DLD1 (cell line): ENCODE results near the gene AMBRA1.

Source experiments
- in situ Hi-C: cut with HindIII; loops from 2 replicates; pipeline ENCODE4 v1.10.0; 2017; ENCODE audit warnings: low sequenced_read_pairs

AMBRA1 gene

DNA sequence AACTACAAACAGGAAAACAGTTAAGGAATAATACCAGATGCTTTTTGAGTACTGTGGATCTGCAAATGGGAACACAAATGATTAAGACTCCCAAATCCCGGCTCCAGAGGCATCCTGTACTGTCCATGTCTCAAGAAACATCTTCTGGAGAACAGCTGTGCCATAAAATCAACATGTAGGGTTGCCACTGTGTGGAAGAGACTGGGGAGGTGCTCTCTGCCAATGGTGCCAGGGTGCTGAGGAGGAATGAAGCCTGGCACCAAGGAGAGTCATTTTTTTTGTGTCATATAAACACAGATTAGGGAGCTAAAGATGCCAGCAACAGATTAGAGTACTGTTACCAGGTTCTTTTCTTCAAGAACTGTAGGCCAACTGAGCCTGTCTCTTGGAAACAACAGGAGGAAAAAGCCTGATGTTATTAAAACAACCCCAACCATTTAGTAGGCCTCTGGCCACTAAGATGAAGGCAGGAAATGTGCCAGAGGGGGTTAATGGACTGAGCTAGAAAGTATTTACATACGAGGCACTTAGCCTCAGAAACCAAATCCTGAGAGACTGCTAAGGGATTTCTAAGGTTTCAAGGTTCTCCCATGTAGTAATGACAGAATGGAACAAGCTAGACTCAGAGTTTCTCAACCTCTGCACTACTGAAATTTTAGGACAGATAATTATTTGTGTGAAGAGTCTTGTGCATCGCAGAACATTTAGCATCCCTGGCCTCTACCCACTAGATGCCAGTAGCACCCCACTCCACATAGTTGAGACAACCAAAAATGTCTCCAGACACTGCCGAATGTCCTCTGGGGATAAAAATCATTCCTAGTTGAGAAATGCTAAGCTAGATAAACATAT is 147.7 kb downstream of the AMBRA1 start:
- in situ Hi-C loops: no loop called here

DNA sequence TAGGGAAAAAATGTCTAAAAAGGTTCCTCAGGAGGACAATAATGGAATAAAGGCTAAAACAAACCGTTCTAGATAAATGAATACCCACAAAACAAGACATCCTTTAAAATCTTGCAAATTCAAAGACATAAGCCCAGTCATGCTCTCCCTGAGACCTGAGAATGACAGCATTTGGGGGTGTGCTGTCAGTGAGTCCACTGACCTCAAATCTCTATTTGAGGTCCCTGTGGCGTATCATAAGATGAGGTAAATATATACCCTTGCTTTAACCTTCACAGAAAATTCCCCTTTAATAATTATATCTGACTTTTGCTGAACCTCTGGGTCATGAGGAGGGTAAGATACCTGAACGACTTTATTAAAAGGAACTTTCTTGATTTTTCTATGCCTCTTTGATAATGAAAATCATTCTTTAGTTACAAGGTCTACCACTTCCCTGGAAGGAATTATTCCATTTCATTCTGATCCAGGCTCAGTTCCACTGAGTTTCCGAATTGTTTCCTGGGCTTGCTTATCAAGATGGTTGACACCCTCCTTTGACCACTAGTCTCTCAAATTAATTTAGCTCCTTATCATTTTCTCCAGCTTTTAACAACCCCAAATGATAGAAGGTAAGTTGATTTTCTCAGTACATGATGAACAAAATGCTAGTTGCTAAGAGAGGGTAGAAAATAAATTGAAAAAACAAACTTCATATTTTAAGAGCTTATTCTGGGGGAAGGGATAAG is 148.5 kb downstream of the AMBRA1 start:
- in situ Hi-C loops: no loop called here

DNA sequence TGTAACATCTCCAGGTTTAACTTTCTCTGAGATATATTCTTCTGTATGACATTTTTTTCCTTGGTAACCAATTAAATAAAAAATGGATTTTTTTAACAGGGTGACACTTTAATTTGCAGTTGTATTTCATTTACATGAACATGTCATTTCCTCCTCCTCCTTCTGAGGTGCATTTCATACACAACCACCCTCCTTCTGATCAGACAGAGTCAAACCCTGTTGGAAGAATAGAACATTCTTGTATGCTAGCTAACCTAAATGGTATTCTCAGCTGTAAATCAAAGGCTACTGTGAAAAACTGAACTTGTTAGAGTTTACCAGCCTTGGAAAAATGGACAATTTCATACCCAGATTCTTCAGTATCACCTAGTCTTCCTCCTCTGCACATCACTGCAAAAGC is 149.5 kb downstream of the AMBRA1 start:
- in situ Hi-C loops: no loop called here

DNA sequence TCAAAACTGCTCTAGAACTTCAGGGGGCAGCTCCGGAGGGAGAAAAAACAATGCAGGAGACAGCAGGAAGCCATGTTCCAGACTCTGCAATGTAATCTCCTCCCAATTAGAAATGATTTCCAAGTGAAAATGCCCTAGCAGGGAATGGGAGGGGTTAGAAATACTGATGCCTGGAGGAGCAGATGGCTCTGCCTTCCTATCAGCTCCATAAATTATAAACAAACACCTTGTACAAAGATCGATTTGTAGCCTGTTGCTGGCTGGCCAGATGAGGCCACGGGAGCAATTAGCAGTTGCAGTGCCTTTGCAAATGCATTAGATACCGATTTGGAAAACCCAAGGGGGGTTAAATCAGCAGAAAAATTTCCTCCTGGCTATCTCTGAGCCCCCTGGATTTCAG is 155.6 kb downstream of the AMBRA1 start:
- in situ Hi-C loops: no loop called here

DNA sequence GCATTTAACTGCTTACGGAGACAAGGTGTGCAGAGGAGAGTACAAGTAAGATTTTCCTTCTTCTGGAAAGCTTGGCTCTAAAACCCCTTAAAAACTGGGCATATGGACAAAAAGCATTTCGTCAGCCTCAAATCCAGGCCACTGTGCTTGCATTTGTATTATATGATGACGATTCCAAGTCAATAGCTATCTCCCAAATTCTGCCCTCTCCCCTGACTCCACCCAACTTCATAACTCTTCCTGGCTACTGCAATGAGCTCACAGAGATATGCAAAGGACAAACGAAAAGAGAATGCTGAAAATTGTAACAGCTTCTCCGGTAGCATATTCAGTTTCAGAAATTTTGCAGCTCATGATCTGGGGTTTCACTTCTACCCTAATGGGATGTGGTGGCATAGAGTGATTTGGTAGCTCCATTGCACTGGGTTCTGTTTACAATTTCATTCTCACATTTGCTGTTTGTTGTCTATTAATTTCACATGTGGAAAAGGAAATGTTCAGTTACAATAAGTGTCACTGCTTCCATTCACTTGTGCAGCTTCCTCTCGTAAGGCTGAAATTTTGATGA is 156.6 kb downstream of the AMBRA1 start:
- in situ Hi-C loops: no loop called here

DNA sequence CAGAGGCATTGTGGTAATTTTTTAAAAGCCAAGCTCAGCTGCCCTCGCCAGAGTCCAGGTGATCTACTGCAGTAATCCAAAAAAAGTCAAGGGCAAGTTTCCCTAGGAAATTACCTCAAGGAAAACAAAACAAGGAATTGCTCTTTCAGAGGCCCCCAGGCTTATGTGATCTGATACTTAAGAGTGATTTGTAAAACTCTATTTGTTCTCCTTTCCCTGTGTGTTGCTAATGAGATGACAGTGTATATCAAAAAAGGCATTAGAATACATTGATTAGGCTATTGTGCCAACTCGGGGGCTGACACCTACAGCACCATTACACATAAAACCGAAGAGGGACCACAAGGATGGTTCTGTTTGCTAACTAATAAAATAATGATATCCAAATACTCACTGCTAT is 157.7 kb downstream of the AMBRA1 start:
- in situ Hi-C loops: no loop called here

DNA sequence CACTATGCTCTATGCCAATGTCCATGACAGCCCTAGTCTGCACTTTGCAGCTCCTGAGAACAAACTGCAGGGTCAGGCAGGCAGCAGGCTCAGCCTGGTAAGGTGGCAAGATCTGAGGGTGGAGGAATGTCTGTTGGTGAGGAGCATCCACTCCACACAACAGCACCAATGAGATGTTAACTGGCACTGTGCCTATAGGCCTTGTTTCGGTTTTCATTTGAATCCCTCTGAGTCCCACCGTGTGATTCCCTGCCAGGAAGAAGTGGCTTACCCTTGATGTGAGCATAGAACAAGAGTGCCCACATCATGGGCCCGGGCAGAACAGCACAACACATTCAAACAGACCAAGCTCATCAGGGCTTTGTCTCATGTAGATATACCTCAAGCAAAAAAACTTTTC is 158.1 kb downstream of the AMBRA1 start:
- in situ Hi-C loops: no loop called here

DNA sequence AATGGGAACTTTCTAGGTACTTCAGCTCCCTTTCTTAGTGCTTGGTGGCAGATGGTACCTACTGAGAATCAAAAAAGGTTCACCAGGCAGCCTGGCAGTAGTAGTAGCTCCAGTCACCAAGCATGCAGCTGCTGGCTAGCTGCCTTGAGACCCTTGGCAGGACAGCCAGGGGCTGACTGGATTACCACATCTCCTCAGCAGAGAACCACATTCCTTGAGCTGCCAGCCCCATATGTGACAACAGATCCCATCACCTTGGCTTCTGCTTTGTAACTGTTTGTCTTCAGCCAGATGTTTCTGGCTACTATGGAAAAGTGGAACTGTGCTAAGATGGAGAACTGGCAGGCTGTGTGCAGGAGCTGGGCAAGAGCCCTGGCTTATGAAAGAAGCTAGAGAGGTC is 162.6 kb downstream of the AMBRA1 start:
- in situ Hi-C loops: no loop called here

DNA sequence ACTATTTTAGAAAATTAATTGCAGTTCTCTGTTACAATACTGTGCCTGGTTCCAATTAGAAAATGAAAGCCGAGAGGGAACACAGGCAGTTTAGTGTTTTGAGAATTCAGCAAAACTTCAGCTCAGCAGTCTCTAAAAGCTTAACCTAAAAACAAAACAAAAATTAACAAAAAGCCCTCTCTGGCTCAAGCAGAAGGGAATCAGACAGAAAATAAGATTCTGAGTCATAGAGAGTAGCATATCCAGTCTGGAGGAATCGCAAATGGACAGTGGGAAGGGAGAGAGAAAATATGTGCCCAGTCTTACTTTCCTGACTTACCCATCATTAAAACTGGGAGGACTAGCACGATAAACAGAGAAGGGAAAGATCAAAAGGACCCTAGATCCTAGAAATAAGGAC is 164.1 kb downstream of the AMBRA1 start:
- in situ Hi-C loops: no loop called here

DNA sequence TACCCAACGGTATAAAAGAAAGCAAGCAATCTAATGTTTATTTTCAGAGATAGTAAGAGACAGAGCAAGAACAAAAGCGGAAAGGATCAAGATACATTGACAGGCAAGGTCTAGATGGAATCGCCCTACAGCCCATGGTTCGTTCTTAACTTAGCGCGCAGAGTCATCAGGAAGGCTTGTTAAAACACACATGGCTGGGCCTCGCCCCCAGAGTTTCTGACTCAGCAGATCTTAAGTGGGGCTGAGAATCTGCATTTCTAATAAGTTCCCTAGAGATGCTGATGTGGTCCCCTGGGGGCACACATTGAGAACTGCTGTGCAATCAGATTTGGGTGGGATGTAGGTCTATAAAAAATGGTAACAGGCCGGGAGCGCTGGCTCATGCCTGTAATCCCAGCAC is 166.5 kb downstream of the AMBRA1 start:
- in situ Hi-C loops: no loop called here

DNA sequence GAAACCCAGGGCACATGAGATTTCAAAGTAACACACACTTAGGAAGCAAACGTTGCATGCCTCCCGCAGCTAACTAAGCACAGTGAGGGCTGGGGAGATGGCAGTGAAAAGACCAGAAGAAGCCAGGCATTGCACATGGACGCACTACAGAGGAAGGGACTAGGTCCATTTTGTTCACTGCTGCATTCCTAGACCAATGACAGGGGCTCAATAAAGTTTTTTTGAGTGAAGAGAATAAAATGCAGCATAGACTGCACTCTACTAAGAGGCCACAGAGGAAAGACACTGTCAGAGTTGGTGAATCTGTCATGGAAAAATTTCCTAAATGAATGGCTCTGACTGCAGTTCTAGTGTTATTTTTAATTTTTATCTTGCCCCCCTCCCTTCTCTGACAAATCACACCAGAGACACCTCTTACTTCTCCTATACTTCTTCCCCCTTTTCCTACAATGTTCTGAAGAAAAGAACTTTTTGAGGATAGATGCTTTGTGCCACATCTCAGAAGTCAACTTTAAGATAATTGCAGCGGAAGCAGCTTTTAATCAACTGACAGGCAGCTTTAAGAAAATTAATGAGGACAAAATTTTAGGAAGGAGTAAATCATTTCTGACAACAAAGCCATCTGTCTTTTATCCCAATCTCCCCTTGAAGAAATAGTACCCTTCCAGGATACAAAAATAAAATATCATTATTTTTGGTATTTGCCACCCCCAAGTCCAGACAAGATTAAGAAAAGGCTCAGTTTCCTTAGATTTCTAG is 167.4 kb downstream of the AMBRA1 start:
- in situ Hi-C loops: no loop called here

DNA sequence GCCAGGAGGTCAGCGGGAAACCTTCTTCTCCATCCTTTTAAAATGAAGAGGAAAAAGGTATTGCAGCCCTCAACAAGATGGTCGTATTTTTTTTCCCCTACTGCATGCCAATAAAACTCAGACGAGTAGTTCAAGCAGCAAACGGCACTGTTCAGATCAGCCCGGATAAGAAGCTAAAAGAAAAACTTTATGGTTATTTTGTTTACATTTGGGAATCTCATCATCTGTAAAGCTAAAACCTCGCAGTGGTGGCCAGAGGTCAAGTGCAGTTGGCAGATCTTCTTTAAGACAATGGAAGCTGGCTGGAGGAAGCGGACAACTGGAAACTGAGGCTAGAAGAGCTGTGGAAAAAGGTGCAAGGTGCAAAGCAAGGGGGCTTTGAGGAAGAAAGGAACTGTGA is 171.2 kb downstream of the AMBRA1 start:
- in situ Hi-C loops: no loop called here

DNA sequence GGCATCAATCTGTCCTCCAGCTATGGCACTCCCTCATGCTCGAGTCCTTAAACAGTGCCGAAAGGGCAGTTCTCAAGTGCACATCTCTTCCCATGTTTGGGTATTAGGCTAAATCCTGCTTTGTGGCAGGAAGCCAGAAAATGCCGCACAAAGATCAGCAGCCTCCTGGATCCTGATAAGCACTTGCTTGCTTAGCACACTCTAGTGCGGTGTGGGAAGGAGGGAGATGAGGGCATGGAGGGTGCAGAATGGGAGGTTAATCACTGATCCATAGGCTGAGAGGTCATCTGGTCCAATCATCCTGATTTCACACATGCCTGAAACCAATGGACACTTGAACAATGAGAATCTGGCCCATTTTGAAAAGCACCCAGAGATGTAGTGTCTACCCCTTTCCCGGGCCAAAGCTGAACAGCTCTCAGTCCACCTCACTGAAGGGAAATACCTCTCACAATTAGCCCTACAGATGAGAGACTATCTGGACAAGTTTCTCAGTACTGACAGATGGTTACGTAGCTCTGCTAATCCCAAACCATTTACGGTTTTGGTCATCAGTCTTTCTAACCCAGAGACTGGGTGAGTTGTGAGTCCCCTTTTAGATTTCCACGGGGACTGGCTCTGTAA is 172.5 kb downstream of the AMBRA1 start:
- in situ Hi-C loops: no loop called here

DNA sequence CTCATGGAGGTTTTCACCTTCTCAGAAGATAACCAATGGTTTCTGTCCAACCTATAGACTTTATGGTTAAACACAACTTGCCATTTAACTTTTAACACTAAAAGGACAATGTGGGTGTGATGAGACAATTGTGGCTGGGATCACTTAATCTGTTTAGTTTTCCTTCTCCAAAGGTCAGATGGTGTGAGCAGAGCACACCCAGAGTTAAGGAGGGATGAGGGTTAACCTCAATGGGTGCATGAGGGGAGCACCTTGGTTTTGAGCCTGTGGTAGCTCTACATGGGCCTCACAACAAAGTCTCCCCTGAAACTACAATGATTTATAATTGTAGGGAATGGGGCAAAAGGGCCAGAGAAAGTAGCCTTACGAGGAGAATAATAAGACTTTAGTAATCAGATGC is 173.3 kb downstream of the AMBRA1 start:
- in situ Hi-C loops: no loop called here

DNA sequence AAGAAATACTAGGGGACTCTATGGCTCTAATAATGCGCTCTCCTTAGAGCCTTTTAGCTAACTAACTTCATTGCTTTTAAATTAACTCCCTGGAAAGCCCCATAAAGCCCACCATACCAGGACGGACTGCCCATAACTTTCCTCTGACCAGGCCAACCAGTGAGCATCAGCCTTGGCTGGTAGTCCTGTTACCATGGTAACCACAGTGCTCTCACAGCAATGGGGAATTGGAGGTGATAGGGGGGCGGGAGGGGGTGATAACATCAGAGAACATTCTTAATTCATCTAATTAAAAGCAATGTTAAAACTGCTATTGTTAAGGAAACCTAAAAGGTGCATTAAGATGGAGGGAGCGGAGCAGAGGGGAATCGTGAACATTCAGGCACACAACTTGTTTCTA is 175.1 kb downstream of the AMBRA1 start:
- in situ Hi-C loops: no loop called here

DNA sequence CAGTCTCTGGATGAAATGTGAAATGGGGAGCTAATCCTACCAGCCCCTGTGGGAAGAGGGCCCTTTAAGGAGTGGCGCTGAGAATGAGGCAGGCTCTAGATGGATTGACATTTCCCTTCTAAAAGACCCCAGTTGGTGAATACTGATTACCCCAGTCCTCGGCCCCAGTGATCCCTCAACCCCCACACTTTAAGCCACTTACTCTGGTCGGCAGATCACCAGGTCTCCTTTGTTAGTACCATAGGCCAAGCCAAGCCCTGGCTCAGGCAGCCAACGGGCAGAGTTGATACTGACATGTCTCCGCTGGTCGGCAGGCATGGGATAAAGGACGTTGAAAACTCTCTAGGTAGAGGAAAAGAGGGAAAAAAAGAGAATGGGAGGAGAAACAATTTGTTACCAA is 176.1 kb downstream of the AMBRA1 start:
- in situ Hi-C loops: no loop called here

DNA sequence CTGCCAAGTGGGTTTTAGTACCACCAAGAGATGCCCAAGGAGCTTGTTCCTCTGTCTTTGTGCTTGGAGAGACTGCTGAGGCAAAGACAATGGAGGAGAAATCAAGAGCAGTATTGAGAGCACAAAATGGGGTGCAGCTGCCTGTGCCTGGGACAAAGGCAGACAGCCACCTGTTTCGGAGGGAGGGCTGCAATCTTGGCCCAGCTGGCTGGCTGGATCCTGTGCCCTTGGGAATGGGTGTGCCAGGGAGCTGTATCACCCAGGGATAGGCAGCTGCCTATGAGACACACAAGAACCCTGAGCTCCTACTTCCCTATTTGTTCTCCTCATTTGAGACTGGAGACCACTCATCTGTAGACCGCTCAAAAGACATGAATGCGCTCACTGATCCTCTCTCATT is 178.9 kb downstream of the AMBRA1 start:
- in situ Hi-C loops: no loop called here

DNA sequence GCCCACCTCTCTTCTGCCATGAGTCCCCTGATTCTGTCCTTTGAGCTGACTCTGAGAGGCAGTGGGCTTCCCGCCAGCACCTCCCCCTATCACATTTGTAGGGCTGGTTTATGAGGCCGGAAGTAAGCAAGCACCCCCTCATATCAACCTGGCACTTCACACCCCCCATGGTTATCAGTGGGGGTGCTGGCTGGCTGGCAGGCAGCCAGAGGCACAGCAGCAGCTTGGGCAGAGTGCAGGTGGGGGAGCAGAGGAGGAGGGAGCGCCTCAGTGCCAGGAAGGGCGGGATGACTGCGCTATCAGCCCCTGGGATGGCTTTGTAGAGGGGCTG is 179.4 kb downstream of the AMBRA1 start:
- in situ Hi-C loops: no loop called here

DNA sequence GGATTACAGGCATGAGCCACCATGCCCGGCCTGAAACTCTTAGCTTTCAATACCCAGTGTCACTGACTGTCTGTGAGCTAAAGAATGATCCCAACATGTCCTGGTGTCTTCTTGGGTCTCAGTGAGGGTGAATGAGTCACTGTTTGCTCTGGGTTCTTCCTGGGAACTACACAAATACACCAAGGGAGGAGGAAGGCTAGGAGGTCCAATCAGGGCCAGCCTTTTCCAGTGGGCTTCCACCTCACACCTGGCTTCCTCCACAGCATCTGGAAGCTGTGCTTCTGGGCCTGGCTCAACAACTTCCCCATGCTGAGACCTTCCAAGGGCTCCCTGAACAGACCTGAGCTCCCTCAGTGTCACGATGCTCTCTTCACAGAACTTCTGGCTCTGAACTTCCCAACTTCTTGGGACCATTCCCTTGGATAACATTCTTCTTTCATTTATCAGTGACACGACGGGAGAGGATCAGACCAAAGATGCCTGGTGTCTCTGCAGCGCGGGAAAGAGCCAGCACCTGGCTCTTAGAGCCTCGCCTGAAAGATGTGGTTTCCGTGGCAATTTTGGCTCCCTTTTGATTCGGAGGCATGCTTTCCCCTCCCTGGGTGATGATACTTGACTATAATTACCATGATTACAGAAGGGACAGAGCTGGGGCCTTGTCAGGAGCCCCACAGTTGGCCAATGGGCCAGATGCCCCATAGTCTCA is 179.9 kb downstream of the AMBRA1 start:
- in situ Hi-C loops: no loop called here

DNA sequence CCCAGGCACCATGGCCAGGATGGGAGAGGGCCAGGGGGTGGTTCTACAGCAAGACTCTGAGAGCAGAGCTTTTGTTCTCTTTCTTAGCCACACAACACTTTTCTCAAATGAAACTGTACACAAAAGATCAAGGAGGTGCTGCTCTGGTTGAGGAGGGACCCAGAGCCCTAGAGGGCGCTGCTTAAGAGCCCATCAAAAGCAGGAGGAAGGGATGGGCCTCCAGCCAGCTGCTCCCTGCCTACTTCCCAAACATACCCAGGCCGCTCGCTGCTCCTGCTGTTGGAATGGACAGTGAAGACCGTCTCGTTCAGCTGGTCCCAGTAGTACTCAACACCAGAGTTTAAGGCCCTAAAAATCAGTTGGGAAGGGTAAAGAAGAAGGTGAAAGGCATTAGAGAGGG is 183.8 kb downstream of the AMBRA1 start:
- in situ Hi-C loops: no loop called here
